ENCODE data around the gene SLC25A45. TPM values are rescaled to one million over a fixed set of nuclear protein-coding genes. Genes with fewer than 3 reads are reported as not detected.

SLC25A45 gene
- polyA plus RNA-seq, 2 of the 4 experiments (the other 2 are of a cell fraction): 3.1 to 8.1 TPM

DNA sequence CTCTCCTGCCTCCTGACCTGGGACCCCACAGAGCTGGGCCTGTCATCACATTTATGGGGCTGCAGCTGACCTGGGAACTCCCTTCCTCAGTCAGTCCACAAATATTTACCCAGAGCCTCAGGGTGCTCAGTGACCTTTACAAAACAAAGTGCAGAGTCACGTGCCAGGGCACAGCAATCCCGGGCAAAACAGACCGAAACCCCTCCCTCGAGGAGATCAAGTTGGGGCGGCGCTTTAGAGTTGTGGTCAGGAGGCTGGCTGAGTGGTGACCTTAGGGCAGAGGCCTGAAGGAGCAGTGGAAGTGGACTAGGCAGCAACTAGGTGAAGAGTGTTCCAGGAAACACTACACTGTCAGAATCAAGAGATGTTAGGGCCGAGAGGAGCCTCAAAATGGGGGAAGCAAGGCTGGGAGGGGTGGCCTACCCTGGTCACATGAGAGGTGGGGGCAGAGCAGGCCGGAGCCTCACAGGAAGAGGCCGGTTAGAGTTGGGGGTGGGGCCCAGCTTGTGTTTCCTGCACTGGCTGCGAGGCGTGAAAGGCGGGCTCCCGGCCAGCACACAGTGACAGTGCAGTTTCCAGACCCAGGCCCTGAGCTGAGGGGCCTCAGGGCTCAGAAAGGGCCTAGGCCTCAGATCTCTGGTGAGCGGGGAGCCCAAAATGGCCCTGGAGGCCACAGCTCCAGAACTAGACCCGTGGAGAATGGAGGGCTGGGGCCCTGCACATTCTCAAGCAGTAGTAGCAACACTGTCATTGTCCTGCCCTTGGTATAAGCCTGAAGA lies 36.4 kb upstream of the SLC25A45 start:
- Histone ChIP-seq H3K4me2 (peak overlapping the region; percentile 89), H3K4me1 (peaks cover 52% of the 10 kb centered on the region), H3K9me3 (no peaks in the 10 kb centered on the region), H3K27ac (peak overlapping the region; percentile 97 to 100), H3K4me3 (peak overlapping the region; percentile 30)
- ATAC-seq (peak; percentile 12 to 52), DNase-seq (ENCODE audit: low read depth in 1 of 2, low spot score in 1 of 2) (peak; percentile 94 to 98), FAIRE-seq (no peak)
- ChIA-PET POLR2A (interaction anchor here (0.7 to 17.5 kb wide), 14 partner anchors 8 to 85 kb away, joined by 3 to 756 read pairs (median 9); partner anchors contain the start of genes MALAT1, NEAT1 and SLC25A45), CTCF (interaction anchor here (0.8 to 17.0 kb wide), 7 partner anchors 12 to 91 kb away, joined by 3 to 208 read pairs (median 5); partner anchors contain the start of genes FRMD8 and SLC25A45)
- under 1% methylated on average over 15 of the region's 15 CpGs for WGBS (ENCODE audit: missing lambda C conversion rate)
- TF ChIP-seq CEBPB (IDR thresholded peaks at IDR 0.05) (peak in 1 of 2 experiments; percentile 80; a peak in 2 of 4 replicates), RCOR1 (IDR thresholded peaks at IDR 0.05; ENCODE audit: low read depth, low read length) (no peak), BHLHE40 (IDR thresholded peaks at IDR 0.05; ENCODE audit: low read depth, low read length) (peak; percentile 91), TFCP2L1 (CRISPR knock-in tag; IDR thresholded peaks at IDR 0.05) (peak; percentile 93), ZFP36 (IDR thresholded peaks at IDR 0.05; ENCODE audit: borderline replicate concordance, partially characterized antibody) (no peak), POLR2AphosphoS2 (conservative IDR thresholded peaks at IDR 0.05; ENCODE audit: low read length) (peak; percentile 56; the same call in 1 of the 2 replicates), HEYL (CRISPR knock-in tag; IDR thresholded peaks at IDR 0.05) (peak; percentile 16; the same call in 1 of the 2 replicates), POLR2A (IDR thresholded peaks at IDR 0.05; ENCODE audit: low read length) (no peak; the same call in 1 of the 2 replicates), FOXS1 (CRISPR knock-in tag; IDR thresholded peaks at IDR 0.05) (peak; percentile 82; the same call in 1 of the 2 replicates), ESRRA (IDR thresholded peaks at IDR 0.05; ENCODE audit: borderline replicate concordance, low read length) (peak; percentile 71), EHF (CRISPR knock-in tag; IDR thresholded peaks at IDR 0.05) (peak; percentile 87), KDM5A (IDR thresholded peaks at IDR 0.05) (no peak), HOXB13 (CRISPR knock-in tag; IDR thresholded peaks at IDR 0.05; ENCODE audit: low read depth) (peak; percentile 91), NFE2L2 (conservative IDR thresholded peaks at IDR 0.05; ENCODE audit: low read length) (peak; percentile 95), JUNB (IDR thresholded peaks at IDR 0.05) (peak; percentile 50), SMC3 (IDR thresholded peaks at IDR 0.05) (0 out of 3 replicates have a peak, but pooled peaks have one; percentile 2), EHMT2 (IDR thresholded peaks at IDR 0.05; ENCODE audit: low read depth) (no peak), KDM1A (IDR thresholded peaks at IDR 0.05; ENCODE audit: low read depth) (no peak), GATA3 (IDR thresholded peaks at IDR 0.05; ENCODE audit: borderline replicate concordance) (peak; percentile 93), PHF8 (IDR thresholded peaks at IDR 0.05; ENCODE audit: borderline replicate concordance, low read depth) (no peak), HOXA7 (CRISPR knock-in tag; IDR thresholded peaks at IDR 0.05) (peak; percentile 96), TP53 (CRISPR knock-in tag; IDR thresholded peaks at IDR 0.05) (peak; percentile 82), EP300 (IDR thresholded peaks at IDR 0.05) (peak; percentile 76 to 83; a peak in 4 of 5 replicates), MAZ (IDR thresholded peaks at IDR 0.05; ENCODE audit: borderline replicate concordance, low read depth, low read length) (peak; percentile 79; the same call in 1 of the 2 replicates), HOXB5 (CRISPR knock-in tag; IDR thresholded peaks at IDR 0.05) (peak; percentile 92), CHD2 (IDR thresholded peaks at IDR 0.05; ENCODE audit: low read length, partially characterized antibody) (peak; percentile 31)
- TF ChIP-seq, protein P1, sequence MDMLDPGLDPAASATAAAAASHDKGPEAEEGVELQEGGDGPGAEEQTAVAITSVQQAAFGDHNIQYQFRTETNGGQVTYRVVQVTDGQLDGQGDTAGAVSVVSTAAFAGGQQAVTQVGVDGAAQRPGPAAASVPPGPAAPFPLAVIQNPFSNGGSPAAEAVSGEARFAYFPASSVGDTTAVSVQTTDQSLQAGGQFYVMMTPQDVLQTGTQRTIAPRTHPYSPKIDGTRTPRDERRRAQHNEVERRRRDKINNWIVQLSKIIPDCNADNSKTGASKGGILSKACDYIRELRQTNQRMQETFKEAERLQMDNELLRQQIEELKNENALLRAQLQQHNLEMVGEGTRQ (IDR thresholded peaks at IDR 0.05): peak; percentile 92
- TF ChIP-seq, protein P2, sequence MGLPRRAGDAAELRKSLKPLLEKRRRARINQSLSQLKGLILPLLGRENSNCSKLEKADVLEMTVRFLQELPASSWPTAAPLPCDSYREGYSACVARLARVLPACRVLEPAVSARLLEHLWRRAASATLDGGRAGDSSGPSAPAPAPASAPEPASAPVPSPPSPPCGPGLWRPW (IDR thresholded peaks at IDR 0.05): no peak
- TF ChIP-seq, protein P3, sequence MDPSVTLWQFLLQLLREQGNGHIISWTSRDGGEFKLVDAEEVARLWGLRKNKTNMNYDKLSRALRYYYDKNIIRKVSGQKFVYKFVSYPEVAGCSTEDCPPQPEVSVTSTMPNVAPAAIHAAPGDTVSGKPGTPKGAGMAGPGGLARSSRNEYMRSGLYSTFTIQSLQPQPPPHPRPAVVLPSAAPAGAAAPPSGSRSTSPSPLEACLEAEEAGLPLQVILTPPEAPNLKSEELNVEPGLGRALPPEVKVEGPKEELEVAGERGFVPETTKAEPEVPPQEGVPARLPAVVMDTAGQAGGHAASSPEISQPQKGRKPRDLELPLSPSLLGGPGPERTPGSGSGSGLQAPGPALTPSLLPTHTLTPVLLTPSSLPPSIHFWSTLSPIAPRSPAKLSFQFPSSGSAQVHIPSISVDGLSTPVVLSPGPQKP (IDR thresholded peaks at IDR 0.05; ENCODE audit: low read depth, low read length): no peak
- TF ChIP-seq, protein P4, sequence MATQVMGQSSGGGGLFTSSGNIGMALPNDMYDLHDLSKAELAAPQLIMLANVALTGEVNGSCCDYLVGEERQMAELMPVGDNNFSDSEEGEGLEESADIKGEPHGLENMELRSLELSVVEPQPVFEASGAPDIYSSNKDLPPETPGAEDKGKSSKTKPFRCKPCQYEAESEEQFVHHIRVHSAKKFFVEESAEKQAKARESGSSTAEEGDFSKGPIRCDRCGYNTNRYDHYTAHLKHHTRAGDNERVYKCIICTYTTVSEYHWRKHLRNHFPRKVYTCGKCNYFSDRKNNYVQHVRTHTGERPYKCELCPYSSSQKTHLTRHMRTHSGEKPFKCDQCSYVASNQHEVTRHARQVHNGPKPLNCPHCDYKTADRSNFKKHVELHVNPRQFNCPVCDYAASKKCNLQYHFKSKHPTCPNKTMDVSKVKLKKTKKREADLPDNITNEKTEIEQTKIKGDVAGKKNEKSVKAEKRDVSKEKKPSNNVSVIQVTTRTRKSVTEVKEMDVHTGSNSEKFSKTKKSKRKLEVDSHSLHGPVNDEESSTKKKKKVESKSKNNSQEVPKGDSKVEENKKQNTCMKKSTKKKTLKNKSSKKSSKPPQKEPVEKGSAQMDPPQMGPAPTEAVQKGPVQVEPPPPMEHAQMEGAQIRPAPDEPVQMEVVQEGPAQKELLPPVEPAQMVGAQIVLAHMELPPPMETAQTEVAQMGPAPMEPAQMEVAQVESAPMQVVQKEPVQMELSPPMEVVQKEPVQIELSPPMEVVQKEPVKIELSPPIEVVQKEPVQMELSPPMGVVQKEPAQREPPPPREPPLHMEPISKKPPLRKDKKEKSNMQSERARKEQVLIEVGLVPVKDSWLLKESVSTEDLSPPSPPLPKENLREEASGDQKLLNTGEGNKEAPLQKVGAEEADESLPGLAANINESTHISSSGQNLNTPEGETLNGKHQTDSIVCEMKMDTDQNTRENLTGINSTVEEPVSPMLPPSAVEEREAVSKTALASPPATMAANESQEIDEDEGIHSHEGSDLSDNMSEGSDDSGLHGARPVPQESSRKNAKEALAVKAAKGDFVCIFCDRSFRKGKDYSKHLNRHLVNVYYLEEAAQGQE (IDR thresholded peaks at IDR 0.05): no peak; the same call in 1 of the 2 replicates
- TF ChIP-seq, protein P5, sequence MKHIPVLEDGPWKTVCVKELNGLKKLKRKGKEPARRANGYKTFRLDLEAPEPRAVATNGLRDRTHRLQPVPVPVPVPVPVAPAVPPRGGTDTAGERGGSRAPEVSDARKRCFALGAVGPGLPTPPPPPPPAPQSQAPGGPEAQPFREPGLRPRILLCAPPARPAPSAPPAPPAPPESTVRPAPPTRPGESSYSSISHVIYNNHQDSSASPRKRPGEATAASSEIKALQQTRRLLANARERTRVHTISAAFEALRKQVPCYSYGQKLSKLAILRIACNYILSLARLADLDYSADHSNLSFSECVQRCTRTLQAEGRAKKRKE (CRISPR knock-in tag; IDR thresholded peaks at IDR 0.05; ENCODE audit: low read depth): peak; percentile 91
- TF ChIP-seq, protein P6, sequence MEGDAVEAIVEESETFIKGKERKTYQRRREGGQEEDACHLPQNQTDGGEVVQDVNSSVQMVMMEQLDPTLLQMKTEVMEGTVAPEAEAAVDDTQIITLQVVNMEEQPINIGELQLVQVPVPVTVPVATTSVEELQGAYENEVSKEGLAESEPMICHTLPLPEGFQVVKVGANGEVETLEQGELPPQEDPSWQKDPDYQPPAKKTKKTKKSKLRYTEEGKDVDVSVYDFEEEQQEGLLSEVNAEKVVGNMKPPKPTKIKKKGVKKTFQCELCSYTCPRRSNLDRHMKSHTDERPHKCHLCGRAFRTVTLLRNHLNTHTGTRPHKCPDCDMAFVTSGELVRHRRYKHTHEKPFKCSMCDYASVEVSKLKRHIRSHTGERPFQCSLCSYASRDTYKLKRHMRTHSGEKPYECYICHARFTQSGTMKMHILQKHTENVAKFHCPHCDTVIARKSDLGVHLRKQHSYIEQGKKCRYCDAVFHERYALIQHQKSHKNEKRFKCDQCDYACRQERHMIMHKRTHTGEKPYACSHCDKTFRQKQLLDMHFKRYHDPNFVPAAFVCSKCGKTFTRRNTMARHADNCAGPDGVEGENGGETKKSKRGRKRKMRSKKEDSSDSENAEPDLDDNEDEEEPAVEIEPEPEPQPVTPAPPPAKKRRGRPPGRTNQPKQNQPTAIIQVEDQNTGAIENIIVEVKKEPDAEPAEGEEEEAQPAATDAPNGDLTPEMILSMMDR (IDR thresholded peaks at IDR 0.05): no peak

Data from A549 (cell line).